Progenitor cell of endocrine pancreas (in vitro differentiated cells): ENCODE results near the gene UVSSA. TPM values are rescaled to one million over a fixed set of nuclear protein-coding genes. Genes with fewer than 3 reads are reported as not detected.

Experiments
- DNase-seq: peaks from one replicate; pipeline ENCODE4 v3.0.0; 2021; ENCODE audit warnings: low spot score; ENCODE audit not compliant: unreplicated experiment
- H3K27ac Mint-ChIP-seq: 2 replicates; pipeline ENCODE4 v1.8.0; 2021; ENCODE audit warnings: mild to moderate bottlenecking, moderate library complexity, mixed read lengths
- H3K27me3 Mint-ChIP-seq: 2 replicates; pipeline ENCODE4 v1.8.0; 2021; ENCODE audit warnings: mixed read lengths
- H3K36me3 Mint-ChIP-seq: 2 replicates; pipeline ENCODE4 v1.8.0; 2022; ENCODE audit warnings: mixed read lengths; ENCODE audit not compliant: insufficient read depth
- H3K4me1 Mint-ChIP-seq: 2 replicates; pipeline ENCODE4 v1.8.0; 2021; ENCODE audit warnings: low read depth, mixed read lengths
- H3K4me3 Mint-ChIP-seq: 2 replicates; pipeline ENCODE4 v1.8.0; 2021; ENCODE audit warnings: low read depth, mild to moderate bottlenecking, moderate library complexity, mixed read lengths
- H3K9me3 Mint-ChIP-seq: 2 replicates; pipeline ENCODE4 v1.8.0; 2021; ENCODE audit warnings: low read depth, mixed read lengths
- total RNA-seq: library from RNA; stranded (reverse); gene quantifications from 2 replicates; pipeline ENCODE4 v1.2.1, GENCODE V29; 2021
- TF ChIP-seq, protein P1 (sequence below): fragments of 200-600 bp; sonication (generic); IDR thresholded peaks from one replicate; pipeline ENCODE4 v1.5.0; 2021; ENCODE audit warnings: antibody characterized with exemption, mild to moderate bottlenecking; ENCODE audit not compliant: unreplicated experiment

UVSSA gene
- total RNA-seq, 1 donor from 2014 or later, result 32.5 TPM

DNA sequence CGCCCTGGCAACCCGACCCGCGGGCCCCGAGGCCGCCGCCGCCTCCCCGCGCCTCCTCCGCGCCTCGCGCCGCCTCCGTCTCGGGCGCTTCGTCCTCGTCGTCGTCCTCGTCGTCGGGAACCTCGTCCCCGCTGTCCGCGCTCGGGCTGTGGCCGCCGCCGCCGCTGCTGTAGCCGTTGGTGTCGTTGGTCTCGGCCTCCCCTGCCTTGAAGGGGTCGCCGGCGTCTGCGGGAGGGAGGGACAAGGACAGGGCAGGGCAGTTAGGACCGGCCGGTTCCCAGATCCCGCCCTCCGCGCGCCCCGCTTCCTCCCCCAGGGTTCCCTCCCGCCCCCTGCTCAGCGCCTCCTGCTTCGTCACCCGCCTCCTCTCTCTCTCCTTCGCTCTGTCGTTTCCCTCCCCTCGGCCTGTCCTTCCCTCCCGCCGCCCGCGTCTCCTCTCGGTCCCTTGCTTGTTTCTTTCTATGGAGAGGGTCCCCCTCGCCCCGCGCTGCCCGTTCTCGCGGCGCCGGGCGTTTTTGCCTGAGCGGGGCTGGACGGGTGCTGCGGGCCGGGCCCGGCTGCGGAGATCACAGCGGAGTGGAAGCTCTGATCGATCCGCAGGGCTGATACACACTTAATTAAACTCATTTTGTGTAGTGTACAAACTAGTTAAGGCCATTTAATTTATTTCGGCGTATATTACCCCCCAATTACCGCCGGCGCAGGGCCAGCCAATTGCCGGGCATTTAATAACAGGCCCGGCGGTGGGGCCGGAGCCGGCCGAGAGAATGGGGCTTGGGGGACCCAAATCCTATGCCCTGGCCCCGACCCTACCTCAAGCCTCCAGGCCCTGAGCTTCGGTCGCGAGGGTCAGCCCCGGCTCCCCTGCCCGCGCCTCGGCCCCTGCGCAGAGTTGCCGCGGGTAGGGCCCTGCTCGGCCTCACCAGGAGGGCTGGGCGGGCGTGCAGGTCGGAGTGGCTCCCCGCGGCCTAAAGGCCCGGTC lies 56.9 kb downstream of the UVSSA start:
- H3K27me3 Mint-ChIP-seq, result peaks cover 21% of the 10 kb centered on the region
- peaks cover 5% of the 10 kb centered on the region for H3K36me3 Mint-ChIP-seq
- no peaks in the 10 kb centered on the region for H3K4me1 Mint-ChIP-seq
- TF ChIP-seq, protein P1, sequence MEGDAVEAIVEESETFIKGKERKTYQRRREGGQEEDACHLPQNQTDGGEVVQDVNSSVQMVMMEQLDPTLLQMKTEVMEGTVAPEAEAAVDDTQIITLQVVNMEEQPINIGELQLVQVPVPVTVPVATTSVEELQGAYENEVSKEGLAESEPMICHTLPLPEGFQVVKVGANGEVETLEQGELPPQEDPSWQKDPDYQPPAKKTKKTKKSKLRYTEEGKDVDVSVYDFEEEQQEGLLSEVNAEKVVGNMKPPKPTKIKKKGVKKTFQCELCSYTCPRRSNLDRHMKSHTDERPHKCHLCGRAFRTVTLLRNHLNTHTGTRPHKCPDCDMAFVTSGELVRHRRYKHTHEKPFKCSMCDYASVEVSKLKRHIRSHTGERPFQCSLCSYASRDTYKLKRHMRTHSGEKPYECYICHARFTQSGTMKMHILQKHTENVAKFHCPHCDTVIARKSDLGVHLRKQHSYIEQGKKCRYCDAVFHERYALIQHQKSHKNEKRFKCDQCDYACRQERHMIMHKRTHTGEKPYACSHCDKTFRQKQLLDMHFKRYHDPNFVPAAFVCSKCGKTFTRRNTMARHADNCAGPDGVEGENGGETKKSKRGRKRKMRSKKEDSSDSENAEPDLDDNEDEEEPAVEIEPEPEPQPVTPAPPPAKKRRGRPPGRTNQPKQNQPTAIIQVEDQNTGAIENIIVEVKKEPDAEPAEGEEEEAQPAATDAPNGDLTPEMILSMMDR, result no peak
- H3K4me3 Mint-ChIP-seq, result no peak overlapping the region
- no peaks in the 10 kb centered on the region for H3K9me3 Mint-ChIP-seq
- peak; percentile 9 for DNase-seq
- no peak overlapping the region for H3K27ac Mint-ChIP-seq

DNA sequence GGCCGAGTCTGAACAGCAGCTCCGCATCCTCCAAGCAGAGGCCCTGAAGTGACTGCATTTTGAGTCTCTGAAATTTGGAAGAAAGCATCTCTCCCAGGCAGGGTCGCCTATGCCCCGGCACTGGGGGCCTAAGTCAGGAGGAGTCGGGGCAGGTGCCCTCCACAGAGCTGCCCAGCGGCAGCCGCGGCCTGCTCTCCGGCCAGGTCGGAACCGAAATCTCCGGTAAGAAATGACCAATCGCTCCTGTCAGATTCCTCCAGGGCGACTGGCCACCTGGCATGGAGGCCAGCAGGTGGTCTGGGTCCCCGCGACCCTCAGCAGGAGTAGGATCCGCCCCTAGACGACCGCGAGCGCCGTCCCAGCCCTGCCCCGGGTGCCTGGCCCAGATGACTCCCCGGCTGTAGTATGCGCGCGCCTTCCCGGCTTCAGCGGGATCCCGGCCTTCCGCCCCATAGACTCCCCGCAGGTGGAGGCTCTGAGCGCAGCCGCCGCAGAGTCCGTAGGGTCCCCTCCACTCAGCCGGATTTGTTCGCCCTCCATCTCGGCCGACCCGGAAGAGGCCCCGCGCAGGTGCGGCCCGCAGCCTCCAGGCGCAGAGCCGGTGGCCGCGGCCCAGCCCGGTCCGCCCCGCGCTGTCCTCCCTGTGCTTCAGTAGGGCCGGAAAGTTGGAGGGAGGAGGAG lies 57.7 kb downstream of the UVSSA start:
- H3K27me3 Mint-ChIP-seq, result peaks cover 27% of the 10 kb centered on the region
- no peaks in the 10 kb centered on the region for H3K9me3 Mint-ChIP-seq
- TF ChIP-seq, protein P1, result no peak
- no peak overlapping the region for H3K4me3 Mint-ChIP-seq
- H3K4me1 Mint-ChIP-seq, result no peaks in the 10 kb centered on the region
- H3K27ac Mint-ChIP-seq, result no peak overlapping the region
- H3K36me3 Mint-ChIP-seq, result peaks cover 4% of the 10 kb centered on the region
- no peak for DNase-seq

DNA sequence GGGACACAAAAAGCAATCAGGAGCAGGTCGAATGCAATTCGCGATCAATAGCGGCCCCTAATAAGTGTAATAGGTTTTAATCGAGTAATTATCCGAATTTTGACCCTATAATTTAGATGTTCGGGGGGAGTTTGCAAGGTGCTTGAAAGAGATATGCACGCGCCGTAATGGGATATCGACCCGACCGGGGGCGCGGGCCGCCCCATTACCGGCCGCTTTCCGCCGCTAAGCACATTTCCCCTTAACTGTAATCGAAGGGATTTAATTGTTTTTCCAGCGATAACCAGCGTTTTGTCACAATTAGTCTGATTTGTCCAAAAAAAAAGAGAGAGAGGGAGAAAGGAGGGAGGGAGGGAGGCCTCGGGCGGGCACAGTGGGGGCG lies 58.2 kb downstream of the UVSSA start:
- Mint-ChIP-seq H3K36me3 (peaks cover 4% of the 10 kb centered on the region), H3K27me3 (peaks cover 28% of the 10 kb centered on the region), H3K9me3 (no peaks in the 10 kb centered on the region)

DNA sequence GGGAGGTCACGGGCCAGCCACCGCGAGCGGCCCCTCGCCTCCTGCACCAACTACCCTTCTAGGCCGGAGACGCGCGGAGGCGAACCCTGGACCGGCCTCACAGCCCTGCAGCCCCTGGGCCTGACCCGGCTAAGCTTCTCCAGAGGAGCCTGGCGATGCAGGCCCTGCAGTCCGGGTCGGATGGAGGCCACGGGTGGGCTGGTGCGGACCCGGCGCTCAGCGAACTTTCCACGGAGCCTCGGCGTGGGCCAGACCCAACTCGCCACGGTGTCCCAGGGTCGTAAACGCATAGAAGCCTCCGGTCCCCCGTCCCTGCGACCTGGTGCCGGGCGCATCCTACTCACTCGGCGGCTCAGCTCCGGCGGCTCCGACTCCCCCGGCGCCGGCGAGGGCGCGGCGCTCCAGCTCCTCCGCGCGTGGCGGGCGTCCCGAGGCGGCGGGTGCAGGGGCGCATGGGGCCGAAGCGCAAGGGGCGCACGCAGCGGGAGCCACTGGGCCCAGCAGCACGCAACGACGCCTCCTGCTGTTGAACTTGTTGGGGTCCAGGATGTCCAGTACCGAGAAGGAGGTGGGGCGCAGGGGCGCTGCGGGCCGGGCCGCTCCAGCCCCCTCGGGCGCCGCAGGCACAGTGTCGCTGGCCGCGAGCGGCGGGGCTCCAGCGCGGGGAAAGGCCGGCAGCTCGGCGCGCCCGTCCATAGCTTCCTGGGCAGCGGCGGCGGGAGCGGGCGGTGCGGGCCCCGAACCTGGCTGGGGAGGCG lies 58.8 kb downstream of the UVSSA start:
- H3K27ac Mint-ChIP-seq, result no peak overlapping the region
- no peak overlapping the region for H3K4me3 Mint-ChIP-seq
- no peak for DNase-seq
- TF ChIP-seq, protein P1, result no peak
- peaks cover 34% of the 10 kb centered on the region for H3K27me3 Mint-ChIP-seq
- H3K36me3 Mint-ChIP-seq, result peaks cover 4% of the 10 kb centered on the region
- H3K9me3 Mint-ChIP-seq, result no peaks in the 10 kb centered on the region
- no peaks in the 10 kb centered on the region for H3K4me1 Mint-ChIP-seq

More for the DNA sequence above, 58.2 kb downstream of the UVSSA start:
- no peaks in the 10 kb centered on the region for H3K4me1 Mint-ChIP-seq
- TF ChIP-seq, protein P1, result no peak
- DNase-seq, result no peak
- H3K4me3 Mint-ChIP-seq, result no peak overlapping the region
- H3K27ac Mint-ChIP-seq, result no peak overlapping the region
